ENCODE measurements around the gene MORN1. TPM values are rescaled to one million over a fixed set of nuclear protein-coding genes. Genes with fewer than 3 reads are reported as not detected.
A peak's percentile ranks its signal among the peaks of the same experiment; 100 is the strongest.

The MORN1 gene
- total RNA-seq, 4 donors from 2014 or later = 0.59 to 20.0 (median 9.5) TPM

DNA sequence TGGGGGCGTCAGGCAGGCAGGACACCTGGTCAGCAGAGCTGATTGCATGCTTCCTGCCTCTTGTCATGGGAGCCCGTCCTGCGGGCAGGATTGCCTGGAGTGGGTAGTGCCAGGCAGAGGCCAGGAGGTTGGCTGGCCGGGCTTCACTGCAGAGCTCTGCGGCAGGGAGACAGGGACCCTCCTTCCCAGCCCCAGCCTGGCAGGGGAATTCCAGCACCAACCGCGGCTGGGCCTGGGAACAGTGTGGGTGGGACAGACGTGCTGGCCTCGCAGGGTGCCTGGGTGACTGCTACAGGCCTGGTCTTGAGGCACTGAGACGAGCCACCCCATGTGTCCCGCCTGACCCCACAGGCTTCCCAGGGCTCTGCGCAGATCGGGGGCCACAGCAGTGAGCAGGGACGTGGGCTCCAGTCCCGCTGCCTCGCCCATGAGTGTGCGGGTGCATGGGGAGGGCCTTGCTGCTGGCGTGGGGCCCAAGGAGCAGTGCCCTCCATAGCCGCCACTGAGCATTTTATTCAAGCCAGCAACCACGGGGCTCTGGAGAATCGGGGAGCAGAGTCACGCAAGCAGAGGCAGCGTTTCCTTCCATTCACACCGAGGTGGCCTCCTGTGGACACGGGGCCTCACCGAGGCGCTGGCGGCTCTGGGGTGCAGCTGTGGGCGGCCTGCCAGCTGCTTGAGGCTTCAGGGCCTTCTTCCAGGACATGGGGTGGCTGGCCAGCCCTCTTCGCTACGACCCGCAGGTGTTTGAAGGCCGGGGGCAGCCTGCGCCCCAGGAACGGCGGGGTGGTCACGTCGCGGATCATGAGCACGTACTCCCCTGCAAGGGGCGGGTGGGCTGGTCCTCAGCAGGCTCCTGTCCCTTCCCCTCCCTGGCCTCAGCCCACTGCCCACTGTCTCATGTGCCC is 70.3 kb downstream of the MORN1 start:
- no peaks in the 10 kb centered on the region for H3K27me3 ChIP-seq
- no peak overlapping the region for H3K4me3 ChIP-seq
- H3K4me1 ChIP-seq = peaks cover 7 to 25% of the 10 kb centered on the region in 2 donors
- H3K9me3 ChIP-seq = no peaks in the 10 kb centered on the region
- H3K27ac ChIP-seq = peak overlapping the region; percentile 86 to 93
- H3K36me3 ChIP-seq = no peaks in the 10 kb centered on the region
- TF ChIP-seq POLR2A (IDR thresholded peaks at IDR 0.05) = no peak
- TF ChIP-seq, protein P1, sequence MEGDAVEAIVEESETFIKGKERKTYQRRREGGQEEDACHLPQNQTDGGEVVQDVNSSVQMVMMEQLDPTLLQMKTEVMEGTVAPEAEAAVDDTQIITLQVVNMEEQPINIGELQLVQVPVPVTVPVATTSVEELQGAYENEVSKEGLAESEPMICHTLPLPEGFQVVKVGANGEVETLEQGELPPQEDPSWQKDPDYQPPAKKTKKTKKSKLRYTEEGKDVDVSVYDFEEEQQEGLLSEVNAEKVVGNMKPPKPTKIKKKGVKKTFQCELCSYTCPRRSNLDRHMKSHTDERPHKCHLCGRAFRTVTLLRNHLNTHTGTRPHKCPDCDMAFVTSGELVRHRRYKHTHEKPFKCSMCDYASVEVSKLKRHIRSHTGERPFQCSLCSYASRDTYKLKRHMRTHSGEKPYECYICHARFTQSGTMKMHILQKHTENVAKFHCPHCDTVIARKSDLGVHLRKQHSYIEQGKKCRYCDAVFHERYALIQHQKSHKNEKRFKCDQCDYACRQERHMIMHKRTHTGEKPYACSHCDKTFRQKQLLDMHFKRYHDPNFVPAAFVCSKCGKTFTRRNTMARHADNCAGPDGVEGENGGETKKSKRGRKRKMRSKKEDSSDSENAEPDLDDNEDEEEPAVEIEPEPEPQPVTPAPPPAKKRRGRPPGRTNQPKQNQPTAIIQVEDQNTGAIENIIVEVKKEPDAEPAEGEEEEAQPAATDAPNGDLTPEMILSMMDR (IDR thresholded peaks at IDR 0.05) = no peak
- DNase-seq = no peak
- intact Hi-C loops (cut with DNase I; ENCODE audit: low total_unique reads) = no loop called here

DNA sequence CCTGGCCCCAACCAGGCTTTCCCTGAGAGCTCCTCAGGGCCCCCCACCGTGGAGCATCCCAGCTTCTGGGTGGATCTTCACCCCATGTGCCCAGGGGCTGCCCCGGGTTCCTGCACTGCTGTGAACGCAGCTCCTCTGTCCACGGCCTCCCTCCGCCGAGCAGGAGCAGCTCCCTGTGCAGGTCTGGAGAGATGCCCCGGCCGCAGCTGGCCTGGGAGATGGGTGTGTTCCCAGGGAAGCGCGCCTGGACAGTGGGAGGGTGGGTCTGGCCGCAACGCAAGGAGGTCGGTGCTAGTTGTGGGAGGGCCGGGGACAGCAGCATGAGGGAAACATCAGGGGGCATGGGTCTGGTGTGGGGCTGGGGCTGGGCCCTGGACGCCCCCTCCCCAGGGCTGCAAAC is 71.3 kb downstream of the MORN1 start:
- peak; percentile 67 to 74 for DNase-seq
- Histone ChIP-seq H3K27me3 (no peaks in the 10 kb centered on the region), H3K27ac (peak overlapping the region; percentile 86 to 93), H3K4me3 (no peak overlapping the region), H3K36me3 (no peaks in the 10 kb centered on the region), H3K4me1 (peaks cover 7 to 30% of the 10 kb centered on the region in 2 donors), H3K9me3 (no peaks in the 10 kb centered on the region)
- TF ChIP-seq, protein P1 (IDR thresholded peaks at IDR 0.05) = no peak
- TF ChIP-seq POLR2A (IDR thresholded peaks at IDR 0.05) = peak in 1 of 2 donors; percentile 10
- intact Hi-C loops (cut with DNase I; ENCODE audit: low total_unique reads) = no loop called here

DNA sequence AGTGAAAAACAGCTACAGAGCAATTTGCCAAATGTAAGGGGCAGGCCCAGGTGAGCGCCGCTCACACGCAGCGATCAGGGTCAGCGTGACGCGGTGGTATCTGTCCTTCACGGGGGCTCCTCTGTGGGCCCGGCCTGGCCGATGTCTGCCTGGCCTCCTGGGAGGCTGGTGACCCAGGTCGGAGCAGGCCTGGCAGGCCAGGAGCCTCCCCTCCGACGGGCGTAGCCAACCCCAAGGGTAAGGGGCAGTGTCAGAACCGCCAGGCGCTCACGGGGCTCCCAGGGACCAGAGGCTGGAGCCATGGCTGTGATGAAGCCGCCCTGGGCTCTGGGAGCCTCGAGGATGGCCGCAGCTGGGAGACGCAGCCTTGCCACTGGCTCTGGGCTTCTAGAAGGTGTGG is 72.1 kb downstream of the MORN1 start:
- Histone ChIP-seq H3K27me3 (no peaks in the 10 kb centered on the region), H3K9me3 (no peaks in the 10 kb centered on the region), H3K36me3 (no peaks in the 10 kb centered on the region), H3K4me1 (peaks cover 7 to 35% of the 10 kb centered on the region in 2 donors), H3K27ac (peak overlapping the region; percentile 86 to 93), H3K4me3 (no peak overlapping the region)
- no peak for DNase-seq
- TF ChIP-seq, protein P1 (IDR thresholded peaks at IDR 0.05) = no peak
- TF ChIP-seq POLR2A (IDR thresholded peaks at IDR 0.05) = no peak
- intact Hi-C loops (cut with DNase I; ENCODE audit: low total_unique reads) = loop anchor here (10.0 kb wide), 1 partner anchor 66 kb away; no protein-coding TSS in a partner anchor

DNA sequence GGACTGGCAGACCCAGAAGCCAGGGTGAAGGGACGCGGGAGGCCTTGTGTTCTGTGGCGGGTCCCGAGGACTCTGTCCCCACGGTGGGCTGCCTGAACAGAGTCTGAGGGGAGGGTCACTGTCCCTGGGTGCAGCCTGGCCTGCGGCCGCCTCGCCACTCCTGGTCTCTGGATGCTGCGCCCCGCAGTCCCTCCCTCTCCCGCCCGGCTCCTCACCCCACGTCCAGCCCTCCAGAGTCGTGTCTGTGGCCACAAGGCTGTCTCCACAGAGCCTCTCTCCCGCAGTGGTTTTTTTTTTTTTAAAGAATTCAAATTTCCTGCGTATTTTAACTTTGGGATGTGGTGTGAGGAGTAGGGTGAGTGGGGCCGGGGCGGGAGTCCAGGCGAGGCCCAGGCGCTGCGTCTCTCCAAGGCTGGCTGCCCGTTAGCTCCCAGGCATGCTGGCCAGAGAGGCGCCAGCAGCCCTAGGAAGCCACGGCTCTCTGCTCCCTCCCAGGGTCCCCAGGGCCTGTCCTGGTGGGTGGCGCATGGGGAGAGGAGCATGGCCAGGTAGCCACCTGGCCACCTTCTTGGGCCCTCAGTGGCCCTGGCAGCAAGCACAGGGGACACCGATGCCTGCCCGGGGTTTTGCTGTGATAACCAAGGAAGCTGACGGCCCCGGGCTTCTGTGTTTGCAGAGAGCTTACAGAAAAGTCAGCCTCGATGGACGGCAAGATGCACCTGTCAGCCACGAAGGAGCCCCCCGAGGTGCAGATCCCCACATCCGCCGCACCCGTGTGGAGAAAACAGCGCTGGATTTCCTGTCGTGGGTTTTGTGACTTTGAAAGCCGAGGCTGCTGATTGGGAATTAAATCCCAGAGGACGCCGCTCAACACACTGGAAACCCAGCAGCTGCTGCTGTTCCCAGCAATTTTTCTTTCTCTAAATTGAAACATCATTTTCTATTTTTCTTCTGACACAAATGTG is 72.8 kb downstream of the MORN1 start:
- Histone ChIP-seq H3K4me1 (peaks cover 7 to 42% of the 10 kb centered on the region in 2 donors), H3K27me3 (no peaks in the 10 kb centered on the region), H3K4me3 (no peak overlapping the region), H3K9me3 (no peaks in the 10 kb centered on the region), H3K36me3 (no peaks in the 10 kb centered on the region), H3K27ac (peak overlapping the region; percentile 86 to 93)
- TF ChIP-seq, protein P1 (IDR thresholded peaks at IDR 0.05) = no peak
- DNase-seq = no peak
- intact Hi-C loops (cut with DNase I; ENCODE audit: low total_unique reads) = loop anchor here (10.0 kb wide), 1 partner anchor 66 kb away; no protein-coding TSS in a partner anchor

Data from uterus (tissue), 4 donors.